ACHN (cell line): ENCODE results near the gene ARPC4.

Source experiments
- DNase-seq: peaks from one replicate; pipeline ENCODE4 v3.0.0-alpha.2; 2015
- in situ Hi-C: cut with HindIII; loops from 2 replicates; pipeline ENCODE4 v1.10.0; 2017; ENCODE audit warnings: low sequenced_read_pairs, low pct_ligation_motif_present, low pct_unique_long_range_greater_than_20kb

Gene ARPC4

GRCh38 chr3:9792405-9793160 is at the start of gene ARPC4, which contains the start of gene TADA3:
Gene ARPC4 (plus strand): TSS chr3:9793082. CDS start chr3:9793122, 40 bp downstream.
Gene TADA3 (minus strand): TSS chr3:9792473. CDS start chr3:9791466, 1,007 bp downstream.
- peak; percentile 89 for DNase-seq

DNA sequence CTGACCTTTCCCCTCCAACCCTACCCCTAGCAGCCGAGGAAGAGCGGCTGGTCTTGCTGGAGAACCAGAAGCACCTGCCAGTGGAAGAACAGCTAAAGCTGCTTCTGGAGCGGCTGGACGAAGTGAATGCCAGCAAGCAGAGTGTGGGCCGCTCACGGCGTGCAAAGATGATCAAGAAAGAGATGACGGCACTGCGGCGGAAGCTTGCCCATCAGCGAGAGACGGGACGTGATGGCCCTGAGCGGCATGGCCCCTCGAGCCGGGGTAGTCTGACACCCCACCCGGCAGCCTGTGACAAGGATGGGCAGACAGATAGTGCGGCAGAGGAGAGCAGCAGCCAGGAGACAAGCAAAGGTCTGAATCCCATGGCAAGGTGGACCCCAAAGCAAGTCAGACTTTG is 49.3 kb upstream of the ARPC4 start:
- DNase-seq: no peak
- in situ Hi-C loops: no loop called here

More at GRCh38 chr3:9792405-9793160, at the start of gene ARPC4, which contains the start of gene TADA3:
- in situ Hi-C loops: no loop called here

DNA sequence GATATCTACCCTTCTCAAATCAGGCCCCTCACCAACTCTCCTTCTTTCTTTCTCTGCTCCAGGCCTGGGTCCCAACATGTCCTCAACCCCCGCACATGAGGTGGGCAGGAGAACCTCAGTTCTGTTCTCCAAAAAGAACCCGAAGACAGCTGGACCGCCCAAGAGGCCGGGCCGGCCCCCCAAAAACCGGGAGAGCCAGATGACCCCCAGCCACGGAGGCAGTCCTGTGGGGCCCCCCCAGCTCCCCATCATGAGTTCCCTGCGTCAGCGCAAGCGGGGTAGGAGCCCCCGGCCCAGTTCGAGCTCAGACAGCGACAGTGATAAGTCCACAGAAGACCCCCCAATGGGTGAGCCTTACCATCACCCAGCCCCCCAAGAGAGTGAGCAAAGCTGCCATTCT is 48.7 kb upstream of the ARPC4 start:
- DNase-seq: no peak
- in situ Hi-C loops: no loop called here

DNA sequence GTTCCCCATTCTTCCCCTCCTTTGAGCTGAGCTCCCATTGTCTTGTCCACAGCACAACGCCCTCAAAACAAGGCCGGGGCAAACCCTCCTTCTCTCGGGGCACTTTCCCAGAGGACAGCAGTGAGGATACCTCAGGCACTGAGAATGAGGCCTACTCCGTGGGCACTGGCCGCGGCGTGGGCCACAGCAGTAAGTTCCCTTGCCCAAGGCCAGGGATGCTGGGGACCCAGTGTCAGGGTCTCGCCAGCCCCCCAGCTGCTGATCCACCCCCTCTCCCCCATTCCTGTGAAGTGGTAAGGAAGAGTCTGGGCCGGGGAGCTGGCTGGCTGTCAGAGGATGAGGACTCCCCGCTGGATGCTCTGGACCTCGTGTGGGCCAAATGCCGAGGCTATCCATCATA is 47.4 kb upstream of the ARPC4 start:
- no peak for DNase-seq
- in situ Hi-C loops: no loop called here

- DNase-seq: peak; percentile 46
- in situ Hi-C loops: no loop called here
Measured at GRCh38 chr3:9746330-9746729, 46.6 kb upstream of the ARPC4 start.

DNA sequence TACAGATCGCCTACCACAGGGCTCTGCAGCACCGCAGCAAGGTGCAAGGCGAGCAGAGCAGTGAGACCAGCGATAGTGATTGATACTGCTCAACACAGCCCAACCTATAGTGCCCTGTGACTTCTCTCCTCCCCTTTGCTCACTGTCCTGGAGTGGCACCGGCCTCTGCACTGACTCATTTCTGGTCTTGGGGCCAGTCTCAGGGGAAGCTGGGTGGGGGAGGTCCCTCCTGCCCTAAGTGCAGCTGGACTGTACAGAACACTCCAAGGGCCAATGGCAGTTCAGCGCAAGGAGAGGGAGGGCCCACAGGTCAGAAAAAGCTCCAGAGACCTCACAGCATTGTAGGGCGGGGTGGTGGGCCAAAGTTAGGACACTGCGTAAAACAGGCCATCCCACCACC is 45.6 kb upstream of the ARPC4 start:
- in situ Hi-C loops: no loop called here
- peak; percentile 57 for DNase-seq

DNA sequence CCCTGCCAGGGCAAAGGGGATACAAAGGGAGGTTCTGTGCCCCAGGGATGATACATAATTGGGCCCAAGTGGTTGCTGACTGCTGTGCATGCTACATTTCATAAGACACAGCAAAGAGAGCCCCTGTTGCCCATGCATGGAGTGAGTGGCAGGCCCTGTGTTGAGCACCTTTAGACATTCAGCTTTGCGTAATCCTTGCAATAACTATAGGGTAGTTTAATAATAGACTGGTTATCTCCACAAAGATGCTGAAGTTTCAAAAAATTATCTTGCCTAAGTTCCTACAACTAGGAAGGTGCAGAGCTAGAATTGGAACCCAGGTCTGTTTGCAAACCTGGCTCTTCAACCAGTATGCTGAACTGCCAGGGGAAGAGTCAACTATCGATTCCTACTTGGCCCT is 44.9 kb upstream of the ARPC4 start:
- DNase-seq: no peak
- in situ Hi-C loops: no loop called here

- no peak for DNase-seq
- in situ Hi-C loops: no loop called here
Measured at GRCh38 chr3:9749296-9749644, 43.6 kb upstream of the ARPC4 start.

DNA sequence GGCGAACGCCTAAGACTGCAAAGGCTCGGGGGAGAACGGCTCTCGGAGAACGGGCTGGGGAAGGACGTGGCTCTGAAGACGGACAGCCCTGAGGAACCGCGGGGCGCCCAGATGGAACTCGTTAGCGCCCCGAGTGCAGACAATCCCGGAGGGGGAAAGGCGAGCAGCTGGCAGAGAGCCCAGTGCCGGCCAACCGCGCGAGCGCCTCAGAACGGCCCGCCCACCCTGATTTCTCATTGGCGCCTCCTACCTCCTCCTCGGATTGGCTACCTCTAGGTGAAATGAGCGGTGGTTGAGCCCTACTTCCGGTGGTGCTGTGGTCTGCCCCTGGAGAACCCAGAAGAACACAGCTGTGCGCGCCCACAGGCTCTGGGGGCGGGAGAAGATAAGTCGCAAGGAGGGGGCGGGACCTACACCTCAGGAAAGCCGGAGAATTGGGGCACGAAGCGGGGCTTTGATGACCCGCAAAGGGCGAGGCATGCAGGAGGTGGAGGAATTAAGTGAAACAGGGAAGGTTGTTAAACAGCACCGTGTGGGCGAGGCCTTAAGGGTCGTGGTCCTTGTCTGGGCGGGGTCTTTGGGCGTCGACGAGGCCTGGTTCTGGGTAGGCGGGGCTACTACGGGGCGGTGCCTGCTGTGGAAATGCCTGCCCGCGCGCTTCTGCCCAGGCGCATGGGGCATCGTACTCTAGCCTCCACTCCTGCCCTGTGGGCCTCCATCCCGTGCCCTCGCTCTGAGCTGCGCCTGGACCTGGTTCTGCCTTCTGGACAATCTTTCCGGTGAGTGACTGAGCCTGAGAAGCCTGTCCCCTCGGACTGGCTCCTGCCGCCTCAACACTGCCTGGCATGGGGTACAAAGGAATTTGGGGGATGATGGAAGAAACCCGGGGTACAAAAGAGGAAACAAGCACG is 43.0 kb upstream of the ARPC4 start, which contains the start of gene OGG1:
Gene OGG1, plus strand, starts transcription at position 308 of the 911 bp plus-strand sequence. Its CDS starts 335 bp downstream, at position 643.
- in situ Hi-C loops: no loop called here

GRCh38 chr3:9750556-9751411 is 42.1 kb upstream of the ARPC4 start:
- peak; percentile 40 for DNase-seq
- in situ Hi-C loops: no loop called here

More for the DNA sequence above, 43.0 kb upstream of the ARPC4 start, which contains the start of gene OGG1:
- DNase-seq: peak; percentile 97

DNA sequence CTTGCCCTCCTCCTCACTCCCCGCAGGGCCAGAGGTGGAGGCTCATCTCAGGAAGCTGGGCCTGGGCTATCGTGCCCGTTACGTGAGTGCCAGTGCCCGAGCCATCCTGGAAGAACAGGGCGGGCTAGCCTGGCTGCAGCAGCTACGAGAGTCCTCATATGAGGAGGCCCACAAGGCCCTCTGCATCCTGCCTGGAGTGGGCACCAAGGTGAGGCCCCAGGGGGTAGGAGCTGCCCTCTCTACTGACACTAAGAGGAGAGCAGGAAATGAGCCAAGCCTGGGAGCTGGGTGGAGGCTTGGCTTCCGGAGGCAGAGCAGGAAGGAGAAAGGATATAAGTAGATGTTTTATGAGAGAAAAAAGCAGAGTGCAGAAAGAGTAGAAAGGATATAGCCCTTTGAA is 38.2 kb upstream of the ARPC4 start:
- DNase-seq: no peak
- in situ Hi-C loops: no loop called here

DNA sequence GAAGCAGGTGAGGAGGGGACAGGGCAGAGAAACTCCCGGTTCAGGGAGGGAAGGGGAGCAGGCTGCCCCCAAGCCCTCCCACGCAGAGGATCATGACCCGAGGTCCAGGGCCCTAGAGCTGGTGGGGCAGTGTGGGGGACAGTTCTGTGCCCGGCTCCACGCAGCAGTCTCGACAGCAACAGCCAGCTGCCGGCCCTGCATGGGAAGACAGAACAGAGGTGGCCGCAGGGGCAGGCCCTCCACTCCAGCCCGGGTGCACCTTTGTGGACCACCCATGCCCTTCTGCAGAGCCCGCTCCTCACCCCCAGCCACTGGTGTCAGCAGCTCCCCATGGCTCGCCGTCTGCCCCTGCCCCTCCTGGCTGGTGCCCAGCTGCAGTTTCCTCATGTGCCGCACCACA is 35.5 kb upstream of the ARPC4 start:
- no peak for DNase-seq
- in situ Hi-C loops: no loop called here

GRCh38 chr3:9760779-9761505 is 31.9 kb upstream of the ARPC4 start:
- in situ Hi-C loops: no loop called here
- no peak for DNase-seq

GRCh38 chr3:9761919-9762318 is 31.0 kb upstream of the ARPC4 start:
- in situ Hi-C loops: no loop called here
- DNase-seq: no peak

GRCh38 chr3:9762871-9763270 is 30.0 kb upstream of the ARPC4 start:
- in situ Hi-C loops: no loop called here
- DNase-seq: no peak

DNA sequence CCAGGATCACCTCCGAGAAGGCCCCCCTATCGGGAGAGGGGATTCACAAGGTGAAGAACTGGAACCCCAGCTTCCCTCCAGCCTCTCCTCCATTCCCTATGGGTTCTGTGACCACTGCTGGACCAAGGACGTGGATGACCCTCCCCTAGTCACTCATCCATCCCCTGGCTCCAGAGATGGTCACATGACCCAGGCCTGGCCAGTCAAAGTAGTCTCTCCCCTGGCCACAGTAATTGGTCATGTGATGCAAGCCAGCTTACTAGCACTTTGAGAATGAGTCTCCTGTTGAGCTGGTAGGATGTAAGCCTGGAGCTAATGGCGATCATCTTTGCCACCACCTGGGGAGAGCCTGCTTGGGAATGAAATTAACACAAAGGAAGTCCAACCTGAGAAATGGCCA is 27.0 kb upstream of the ARPC4 start:
- no peak for DNase-seq
- in situ Hi-C loops: no loop called here

DNA sequence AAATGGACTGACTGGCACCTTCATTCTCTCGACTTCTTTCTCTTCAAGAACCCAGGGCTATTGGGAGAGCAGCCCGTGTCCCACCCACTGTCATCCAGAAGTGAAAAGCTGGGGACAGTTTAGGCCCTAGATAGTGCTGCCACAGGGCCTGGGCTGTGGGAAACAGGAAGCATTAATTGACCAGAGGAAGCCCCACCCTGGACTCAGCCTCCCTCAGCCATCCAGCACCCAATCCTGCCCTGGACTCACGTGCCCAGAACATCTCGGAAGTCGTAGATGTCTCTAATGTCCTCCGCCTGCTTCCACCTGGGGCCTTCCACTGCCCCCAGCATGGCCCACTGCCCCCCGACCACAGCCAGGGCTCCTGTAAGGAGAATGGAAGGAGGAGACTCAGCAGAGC is 25.5 kb upstream of the ARPC4 start:
- in situ Hi-C loops: no loop called here
- DNase-seq: no peak

- DNase-seq: no peak
- in situ Hi-C loops: no loop called here
Measured at GRCh38 chr3:9768141-9768775, 24.6 kb upstream of the ARPC4 start.
